ENCODE measurements around the gene RCE1.

RCE1 gene

GRCh38 chr11:66868726-66869566 lies 25.7 kb downstream of the RCE1 start:
- peak; percentile 72 for DNase-seq (ENCODE audit: low read depth)

GRCh38 chr11:66869567-66869870 lies 26.3 kb downstream of the RCE1 start:
- DNase-seq (ENCODE audit: low read depth): no peak

GRCh38 chr11:66870131-66870530 lies 26.9 kb downstream of the RCE1 start:
- DNase-seq (ENCODE audit: low read depth): no peak

- no peak for DNase-seq (ENCODE audit: low read depth)
These were observed 27.6 kb downstream of the RCE1 start for GRCh38 chr11:66870616-66871520.

GRCh38 chr11:66871521-66871901 lies 28.3 kb downstream of the RCE1 start:
- DNase-seq (ENCODE audit: low read depth): no peak

GRCh38 chr11:66874232-66874631 lies 31.0 kb downstream of the RCE1 start:
- no peak for DNase-seq (ENCODE audit: low read depth)

GRCh38 chr11:66875378-66875777 lies 32.1 kb downstream of the RCE1 start:
- no peak for DNase-seq (ENCODE audit: low read depth)

GRCh38 chr11:66877588-66878385 lies 34.5 kb downstream of the RCE1 start:
- no peak for DNase-seq (ENCODE audit: low read depth)

- DNase-seq (ENCODE audit: low read depth): no peak
These were observed 35.2 kb downstream of the RCE1 start for GRCh38 chr11:66878474-66878873.

- no peak for DNase-seq (ENCODE audit: low read depth)
These were observed 35.8 kb downstream of the RCE1 start for GRCh38 chr11:66879000-66879399.

GRCh38 chr11:66879583-66879982 lies 36.3 kb downstream of the RCE1 start:
- DNase-seq (ENCODE audit: low read depth): no peak

GRCh38 chr11:66879999-66880398 lies 36.8 kb downstream of the RCE1 start:
- no peak for DNase-seq (ENCODE audit: low read depth)

GRCh38 chr11:66880496-66881450 lies 37.5 kb downstream of the RCE1 start:
- DNase-seq (ENCODE audit: low read depth): no peak

GRCh38 chr11:66881451-66881835 lies 38.2 kb downstream of the RCE1 start:
- no peak for DNase-seq (ENCODE audit: low read depth)

- no peak for DNase-seq (ENCODE audit: low read depth)
These were observed 38.7 kb downstream of the RCE1 start for GRCh38 chr11:66881927-66882452.

- DNase-seq (ENCODE audit: low read depth): no peak
These were observed 39.3 kb downstream of the RCE1 start for GRCh38 chr11:66882561-66883015.

GRCh38 chr11:66883016-66883965 lies 40.0 kb downstream of the RCE1 start:
- peak; percentile 42 for DNase-seq (ENCODE audit: low read depth)

GRCh38 chr11:66884443-66884842 lies 41.2 kb downstream of the RCE1 start:
- no peak for DNase-seq (ENCODE audit: low read depth)

GRCh38 chr11:66885469-66885868 lies 42.2 kb downstream of the RCE1 start:
- no peak for DNase-seq (ENCODE audit: low read depth)

GRCh38 chr11:66885950-66886440 lies 42.8 kb downstream of the RCE1 start:
- DNase-seq (ENCODE audit: low read depth): no peak
